ENCODE results near the gene SELENON. TPM values are rescaled to one million over a fixed set of nuclear protein-coding genes. Genes with fewer than 3 reads are reported as not detected.
A peak's percentile ranks its signal among the peaks of the same experiment; 100 is the strongest.

SELENON gene
- polyA plus RNA-seq, 4 donors, result 4.7 to 52.9 (median 22.2) TPM

DNA sequence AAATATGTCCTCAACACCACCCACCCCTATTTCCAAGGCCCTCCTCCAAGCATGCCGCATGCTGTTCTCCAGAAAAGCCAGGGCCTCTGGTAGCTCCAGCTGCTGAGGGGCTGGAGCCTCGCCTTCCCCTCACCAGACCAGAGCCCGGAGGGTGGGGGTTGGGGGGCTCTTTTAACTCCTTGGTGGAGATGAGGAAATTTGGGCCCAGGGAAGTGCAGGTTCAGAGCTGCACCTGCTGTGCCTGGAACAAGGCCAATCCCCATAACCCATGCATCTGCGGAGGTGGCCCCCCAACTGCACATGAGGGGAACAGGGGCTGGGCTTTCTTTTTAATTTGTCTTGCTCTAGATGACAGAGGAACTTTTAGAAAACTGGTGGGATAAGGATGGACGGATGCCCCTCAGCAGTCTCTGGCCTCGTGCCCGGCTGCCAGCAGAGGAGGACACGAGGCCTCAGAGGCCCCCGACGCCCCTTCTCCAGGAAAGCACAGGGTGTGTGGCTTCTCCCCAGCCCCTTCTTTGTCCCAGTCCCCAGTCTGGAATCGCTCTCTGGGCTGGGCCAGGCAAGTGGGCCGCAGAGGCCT lies 550 bp upstream of the SELENON start:
- FAIRE-seq, result no peak

DNA sequence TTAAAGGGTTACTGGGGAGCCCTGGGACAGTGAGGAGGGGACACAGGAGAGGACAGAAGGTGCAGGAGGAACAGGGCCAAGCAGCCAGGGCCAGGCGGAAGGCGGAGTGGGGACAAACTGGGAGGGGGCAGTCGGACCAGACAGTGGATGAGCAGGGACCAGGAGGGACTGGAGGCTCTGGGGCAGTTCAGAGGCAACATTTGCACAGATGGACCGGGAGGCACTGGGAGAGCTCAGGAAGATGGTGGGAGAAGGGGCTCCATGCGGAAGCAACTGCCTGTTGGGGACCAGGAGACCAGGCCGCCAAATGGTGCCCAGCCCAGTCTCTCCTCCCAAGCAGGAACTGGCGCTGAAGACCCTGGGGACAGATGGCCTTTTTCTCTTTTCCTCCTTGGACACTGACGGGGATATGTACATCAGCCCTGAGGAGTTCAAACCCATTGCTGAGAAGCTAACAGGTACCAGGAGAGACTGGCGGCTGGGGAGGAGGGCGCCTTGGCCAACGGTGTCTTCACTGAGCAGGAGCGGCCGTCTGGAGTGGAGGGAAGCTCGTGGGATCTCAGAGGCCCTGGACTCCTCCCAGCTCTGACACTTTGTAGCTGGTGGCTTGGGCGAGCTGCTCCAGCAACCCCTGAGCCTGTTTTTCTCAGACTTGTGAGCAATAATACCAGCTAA lies 847 bp downstream of the SELENON start:
- peak overlapping the region; percentile 62 to 76 (median 64) for H3K4me3 ChIP-seq (ENCODE audit: low read depth in 1 of 3, low read length in 3 of 3)
- FAIRE-seq, result no peak
- WGBS, 3 donors, result 49 to 68% (median 52%) methylated on average over 15 of the region's 15 CpGs
- H3K9me3 ChIP-seq (ENCODE audit: control insufficient read depth in 2 of 2, insufficient read depth in 1 of 2, low read depth in 1 of 2, low read length in 1 of 2), result no peaks in the 10 kb centered on the region
- peak overlapping the region in 2 of 3 donors; percentile 23 to 24 for H3K27ac ChIP-seq (ENCODE audit: low read depth in 1 of 3, low read length in 2 of 3)
- peak in 1 of 2 donors; percentile 58 for DNase-seq
- H3K4me1 ChIP-seq (ENCODE audit: control insufficient read depth in 3 of 3, insufficient read depth in 2 of 3, low read depth in 1 of 3, low read length in 2 of 3), result peaks cover 2 to 38% (median 5%) of the 10 kb centered on the region in 3 donors
- peaks cover 0 to 26% (median 0%) of the 10 kb centered on the region in 3 donors for H3K36me3 ChIP-seq (ENCODE audit: control insufficient read depth in 3 of 3, insufficient read depth in 2 of 3, low read depth in 1 of 3, low read length in 3 of 3)
- no peaks in the 10 kb centered on the region for H3K27me3 ChIP-seq (ENCODE audit: control insufficient read depth in 3 of 3, insufficient read depth in 3 of 3, low read length in 3 of 3)

More for the DNA sequence above, 550 bp upstream of the SELENON start:
- WGBS, 3 donors, result 19 to 36% (median 25%) methylated on average over 12 of the region's 12 CpGs
- Histone ChIP-seq H3K9me3 (ENCODE audit: control insufficient read depth in 2 of 2, insufficient read depth in 1 of 2, low read depth in 1 of 2, low read length in 1 of 2) (no peaks in the 10 kb centered on the region), H3K27ac (ENCODE audit: low read depth in 1 of 3, low read length in 2 of 3) (peak overlapping the region; percentile 37 to 75 (median 55)), H3K4me1 (ENCODE audit: control insufficient read depth in 3 of 3, insufficient read depth in 2 of 3, low read depth in 1 of 3, low read length in 2 of 3) (peaks cover 2 to 50% (median 5%) of the 10 kb centered on the region in 3 donors), H3K4me3 (ENCODE audit: low read depth in 1 of 3, low read length in 3 of 3) (peak overlapping the region; percentile 42 to 76 (median 64)), H3K36me3 (ENCODE audit: control insufficient read depth in 3 of 3, insufficient read depth in 2 of 3, low read depth in 1 of 3, low read length in 3 of 3) (peaks cover 0 to 14% (median 0%) of the 10 kb centered on the region in 3 donors), H3K27me3 (ENCODE audit: control insufficient read depth in 3 of 3, insufficient read depth in 3 of 3, low read length in 3 of 3) (no peaks in the 10 kb centered on the region)
- DNase-seq, result no peak

DNA sequence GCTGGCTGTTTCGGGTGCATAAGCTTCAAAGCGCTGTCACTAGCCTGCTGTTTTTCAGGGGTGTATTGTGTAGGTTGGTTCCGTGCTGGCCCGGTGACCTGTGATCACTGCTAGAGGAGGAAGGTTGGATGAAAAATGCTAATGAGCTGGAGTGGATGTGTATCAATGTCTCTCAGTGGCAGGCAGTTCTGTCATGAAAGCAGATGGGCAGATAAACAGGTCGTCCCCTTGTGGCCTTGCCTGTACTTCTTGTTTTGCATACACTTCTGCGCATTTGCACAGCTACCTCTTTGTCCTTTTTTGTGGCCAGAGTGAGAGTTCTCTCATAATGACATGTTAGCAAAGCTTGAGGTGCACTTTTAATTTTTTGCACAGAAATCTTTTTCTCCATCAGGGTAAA lies 2.9 kb downstream of the SELENON start:
- Histone ChIP-seq H3K9me3 (ENCODE audit: control insufficient read depth in 2 of 2, insufficient read depth in 1 of 2, low read depth in 1 of 2, low read length in 1 of 2) (no peaks in the 10 kb centered on the region), H3K27ac (ENCODE audit: low read depth in 1 of 3, low read length in 2 of 3) (no peak overlapping the region), H3K27me3 (ENCODE audit: control insufficient read depth in 3 of 3, insufficient read depth in 3 of 3, low read length in 3 of 3) (no peaks in the 10 kb centered on the region), H3K4me1 (ENCODE audit: control insufficient read depth in 3 of 3, insufficient read depth in 2 of 3, low read depth in 1 of 3, low read length in 2 of 3) (peaks cover 2 to 34% (median 5%) of the 10 kb centered on the region in 3 donors), H3K4me3 (ENCODE audit: low read depth in 1 of 3, low read length in 3 of 3) (no peak overlapping the region), H3K36me3 (ENCODE audit: control insufficient read depth in 3 of 3, insufficient read depth in 2 of 3, low read depth in 1 of 3, low read length in 3 of 3) (peaks cover 0 to 46% (median 2%) of the 10 kb centered on the region in 3 donors)
- FAIRE-seq (no peak), DNase-seq (no peak)
- 54 to 74% (median 59%) methylated on average over 6 of the region's 6 CpGs for WGBS, 3 donors

DNA sequence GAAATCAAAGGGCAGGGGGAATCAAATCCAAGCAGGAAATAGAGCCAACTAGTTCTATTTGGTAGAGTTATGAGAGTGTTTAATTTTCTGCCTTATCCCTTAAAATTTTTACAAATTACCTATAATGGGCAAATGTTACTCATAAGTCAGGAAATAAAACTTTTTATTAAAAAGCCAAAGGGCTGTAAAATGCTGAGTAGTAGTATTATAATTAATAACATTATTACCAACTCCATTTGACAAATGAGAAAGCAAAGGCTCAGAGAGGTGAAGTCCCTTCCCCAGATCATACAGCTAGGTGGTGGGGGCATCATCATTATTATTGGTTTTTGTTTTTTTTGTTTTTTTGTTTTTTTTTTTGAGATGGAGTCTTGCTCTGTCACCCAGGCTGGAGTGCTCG lies 3.4 kb downstream of the SELENON start:
- 94 to 100% (median 96%) methylated on average over 1 of the region's 1 CpG for WGBS, 3 donors
- no peak for FAIRE-seq
- DNase-seq, result no peak

DNA sequence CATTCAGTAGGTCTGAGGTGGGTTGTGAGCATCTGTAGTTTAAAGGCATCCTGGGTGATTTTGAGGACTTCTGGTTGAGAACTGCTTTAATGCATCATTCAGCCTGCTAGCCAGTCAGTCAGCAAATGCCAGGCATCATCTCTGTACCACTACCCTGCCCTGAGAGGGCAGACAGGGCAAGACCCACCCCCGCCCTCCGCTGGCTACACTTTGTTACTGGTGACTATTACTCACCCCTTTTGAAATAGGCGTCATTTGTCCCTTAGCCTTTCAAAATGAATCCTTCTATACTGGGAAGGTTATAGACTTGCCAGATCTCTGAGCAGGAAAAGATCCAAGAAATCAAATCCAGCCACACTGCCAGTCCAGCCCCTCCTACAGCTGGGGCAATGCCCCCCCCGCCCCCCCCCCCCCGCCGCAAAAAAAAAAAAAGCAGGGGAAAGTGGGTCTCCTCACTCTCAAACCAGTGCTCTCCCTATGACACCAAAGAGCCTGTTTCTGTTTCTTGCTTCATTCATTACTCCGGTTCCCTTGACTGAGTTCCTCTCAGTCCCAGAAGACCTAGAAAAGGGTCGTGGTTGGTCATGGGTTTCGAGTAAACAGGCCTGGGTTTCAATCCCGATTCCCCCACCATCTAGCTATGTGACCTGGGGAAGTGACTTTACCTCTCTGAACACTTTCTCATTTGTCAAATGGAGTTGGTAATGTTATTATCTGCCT lies 4.4 kb downstream of the SELENON start:
- 72 to 78% (median 77%) methylated on average over 10 of the region's 10 CpGs for WGBS, 3 donors
- peaks cover 2 to 21% (median 5%) of the 10 kb centered on the region in 3 donors for H3K4me1 ChIP-seq (ENCODE audit: control insufficient read depth in 3 of 3, insufficient read depth in 2 of 3, low read depth in 1 of 3, low read length in 2 of 3)

More for the DNA sequence above, 3.4 kb downstream of the SELENON start:
- no peak overlapping the region for H3K27ac ChIP-seq (ENCODE audit: low read depth in 1 of 3, low read length in 2 of 3)
- no peak overlapping the region for H3K4me3 ChIP-seq (ENCODE audit: low read depth in 1 of 3, low read length in 3 of 3)
- no peaks in the 10 kb centered on the region for H3K9me3 ChIP-seq (ENCODE audit: control insufficient read depth in 2 of 2, insufficient read depth in 1 of 2, low read depth in 1 of 2, low read length in 1 of 2)
- peaks cover 0 to 50% (median 2%) of the 10 kb centered on the region in 3 donors for H3K36me3 ChIP-seq (ENCODE audit: control insufficient read depth in 3 of 3, insufficient read depth in 2 of 3, low read depth in 1 of 3, low read length in 3 of 3)
- H3K27me3 ChIP-seq (ENCODE audit: control insufficient read depth in 3 of 3, insufficient read depth in 3 of 3, low read length in 3 of 3), result no peaks in the 10 kb centered on the region
- H3K4me1 ChIP-seq (ENCODE audit: control insufficient read depth in 3 of 3, insufficient read depth in 2 of 3, low read depth in 1 of 3, low read length in 2 of 3), result peaks cover 2 to 31% (median 5%) of the 10 kb centered on the region in 3 donors

DNA sequence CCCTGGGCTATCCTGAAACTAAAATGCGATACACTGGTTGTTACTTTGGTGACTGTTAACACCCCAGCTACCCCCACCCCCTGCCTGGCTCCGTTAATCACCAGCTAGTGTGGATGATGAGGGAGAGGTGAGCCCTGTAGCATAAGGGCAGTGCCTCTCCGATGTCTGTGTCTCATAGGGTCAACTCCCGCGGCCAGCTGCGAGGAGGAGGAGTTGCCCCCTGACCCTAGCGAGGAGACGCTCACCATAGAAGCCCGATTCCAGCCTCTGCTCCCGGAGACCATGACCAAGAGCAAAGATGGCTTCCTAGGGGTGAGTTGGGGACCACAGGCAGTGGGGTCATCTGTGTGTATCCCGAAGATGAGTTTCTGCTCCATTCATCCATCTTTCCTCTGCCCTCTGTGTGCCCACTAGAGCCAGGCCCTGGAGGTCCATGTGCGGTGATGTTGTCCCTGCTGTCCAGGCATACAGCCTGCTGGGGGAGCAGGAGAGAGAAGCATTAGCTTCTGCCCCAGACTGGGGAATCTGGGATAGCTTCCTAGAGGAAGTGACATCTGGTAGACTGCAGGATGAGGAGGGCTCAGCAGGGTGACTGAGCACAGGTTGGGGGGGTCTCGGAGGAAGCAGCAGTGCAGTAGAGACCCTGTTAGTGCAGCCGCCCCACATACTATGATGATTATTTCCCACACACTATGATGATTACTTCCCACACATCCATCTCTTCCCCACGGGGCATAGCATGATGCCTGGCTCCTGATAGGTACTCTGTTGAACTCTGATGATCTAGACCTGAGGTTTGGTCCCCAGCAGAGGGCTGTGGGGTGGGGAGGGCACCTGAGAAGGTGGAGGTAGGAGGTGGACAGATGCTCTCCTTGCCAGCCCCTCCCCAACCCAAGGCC lies 5.2 kb downstream of the SELENON start:
- Histone ChIP-seq H3K9me3 (ENCODE audit: control insufficient read depth in 2 of 2, insufficient read depth in 1 of 2, low read depth in 1 of 2, low read length in 1 of 2) (no peaks in the 10 kb centered on the region), H3K27me3 (ENCODE audit: control insufficient read depth in 3 of 3, insufficient read depth in 3 of 3, low read length in 3 of 3) (no peaks in the 10 kb centered on the region), H3K27ac (ENCODE audit: low read depth in 1 of 3, low read length in 2 of 3) (peak overlapping the region in 1 of 3 donors; percentile 5), H3K4me1 (ENCODE audit: control insufficient read depth in 3 of 3, insufficient read depth in 2 of 3, low read depth in 1 of 3, low read length in 2 of 3) (peaks cover 2 to 17% (median 5%) of the 10 kb centered on the region in 3 donors), H3K4me3 (ENCODE audit: low read depth in 1 of 3, low read length in 3 of 3) (no peak overlapping the region), H3K36me3 (ENCODE audit: control insufficient read depth in 3 of 3, insufficient read depth in 2 of 3, low read depth in 1 of 3, low read length in 3 of 3) (peaks cover 0 to 69% (median 2%) of the 10 kb centered on the region in 3 donors)
- 86 to 95% (median 93%) methylated on average over 15 of the region's 15 CpGs for WGBS, 3 donors
- no peak for FAIRE-seq
- DNase-seq, result no peak

More for the DNA sequence above, 4.4 kb downstream of the SELENON start:
- no peak for FAIRE-seq
- H3K9me3 ChIP-seq (ENCODE audit: control insufficient read depth in 2 of 2, insufficient read depth in 1 of 2, low read depth in 1 of 2, low read length in 1 of 2), result no peaks in the 10 kb centered on the region
- peaks cover 0 to 60% (median 2%) of the 10 kb centered on the region in 3 donors for H3K36me3 ChIP-seq (ENCODE audit: control insufficient read depth in 3 of 3, insufficient read depth in 2 of 3, low read depth in 1 of 3, low read length in 3 of 3)
- H3K27me3 ChIP-seq (ENCODE audit: control insufficient read depth in 3 of 3, insufficient read depth in 3 of 3, low read length in 3 of 3), result no peaks in the 10 kb centered on the region
- DNase-seq, result no peak
- no peak overlapping the region for H3K4me3 ChIP-seq (ENCODE audit: low read depth in 1 of 3, low read length in 3 of 3)
- H3K27ac ChIP-seq (ENCODE audit: low read depth in 1 of 3, low read length in 2 of 3), result peak overlapping the region in 1 of 3 donors; percentile 3

DNA sequence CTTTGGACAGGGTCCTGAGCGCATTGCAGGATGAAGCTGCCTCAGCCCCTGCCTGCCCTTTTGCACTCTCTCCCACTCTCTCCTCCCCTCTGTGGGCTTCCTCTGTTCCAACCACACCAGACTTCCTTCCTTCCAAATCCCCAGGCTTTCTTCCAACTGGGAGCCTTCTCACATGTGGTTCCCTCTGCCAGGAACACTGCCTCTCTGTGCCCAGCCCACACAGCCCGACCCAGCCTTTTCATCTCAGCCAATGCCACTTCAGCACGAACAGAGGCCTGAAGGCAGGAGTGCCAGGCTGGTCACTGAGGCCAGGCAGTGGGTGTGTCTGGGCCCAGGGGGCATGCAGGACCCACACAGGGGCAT lies 5.9 kb downstream of the SELENON start:
- FAIRE-seq (no peak), DNase-seq (no peak)
- peaks cover 1 to 13% (median 3%) of the 10 kb centered on the region in 3 donors for H3K4me1 ChIP-seq (ENCODE audit: control insufficient read depth in 3 of 3, insufficient read depth in 2 of 3, low read depth in 1 of 3, low read length in 2 of 3)
- H3K27ac ChIP-seq (ENCODE audit: low read depth in 1 of 3, low read length in 2 of 3), result peak overlapping the region in 1 of 3 donors; percentile 5
- H3K9me3 ChIP-seq (ENCODE audit: control insufficient read depth in 2 of 2, insufficient read depth in 1 of 2, low read depth in 1 of 2, low read length in 1 of 2), result no peaks in the 10 kb centered on the region
- no peak overlapping the region for H3K4me3 ChIP-seq (ENCODE audit: low read depth in 1 of 3, low read length in 3 of 3)
- WGBS, 3 donors, result 58 to 66% (median 64%) methylated on average over 3 of the region's 3 CpGs
- peaks cover 0 to 75% (median 2%) of the 10 kb centered on the region in 3 donors for H3K36me3 ChIP-seq (ENCODE audit: control insufficient read depth in 3 of 3, insufficient read depth in 2 of 3, low read depth in 1 of 3, low read length in 3 of 3)
- H3K27me3 ChIP-seq (ENCODE audit: control insufficient read depth in 3 of 3, insufficient read depth in 3 of 3, low read length in 3 of 3), result no peaks in the 10 kb centered on the region

Measured in small intestine (tissue), 7 donors.